Stimulated activated CD8-positive, alpha-beta memory T cell treated with anti-CD3 and anti-CD28 coated beads, Interleukin-2, amount 100 ng/mL, for 48 hours (primary cell): Measurements from ENCODE around the gene LRRN1.
"Not testable (repeated sequence)": the region's sequence is repeated elsewhere in the genome, so short reads cannot be mapped to it uniquely, and the experiment has no call there.

Experiments used
- DNase-seq, 2 donors: peaks; one replicate each; pipeline ENCODE4 v3.0.0-alpha.2; 2020; ENCODE audit warnings: low read depth in 2 of 2

The LRRN1 gene

DNA sequence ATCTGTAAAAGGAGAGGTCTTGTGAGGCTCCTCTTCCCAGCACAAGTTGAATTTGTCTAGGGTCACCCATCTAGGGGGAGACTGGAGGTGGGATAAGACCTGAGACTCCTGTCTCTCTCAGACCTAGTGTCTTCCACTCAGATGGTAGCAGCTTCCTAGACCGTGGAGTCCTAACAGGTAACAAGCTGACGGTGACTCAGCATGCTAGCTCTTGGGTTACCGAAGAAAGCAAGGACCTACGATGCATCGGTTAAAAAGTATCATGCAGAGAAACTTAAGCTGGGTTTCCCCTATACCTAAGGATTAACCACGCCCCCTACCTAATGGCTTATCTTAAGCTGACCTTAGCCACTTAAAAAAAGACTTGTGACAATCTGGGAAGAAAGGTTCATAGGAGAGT, 7.6 kb downstream of the LRRN1 start:
- no peak for DNase-seq

GRCh38 chr3:3813013-3813412, 13.8 kb downstream of the LRRN1 start:
- DNase-seq = no peak

DNA sequence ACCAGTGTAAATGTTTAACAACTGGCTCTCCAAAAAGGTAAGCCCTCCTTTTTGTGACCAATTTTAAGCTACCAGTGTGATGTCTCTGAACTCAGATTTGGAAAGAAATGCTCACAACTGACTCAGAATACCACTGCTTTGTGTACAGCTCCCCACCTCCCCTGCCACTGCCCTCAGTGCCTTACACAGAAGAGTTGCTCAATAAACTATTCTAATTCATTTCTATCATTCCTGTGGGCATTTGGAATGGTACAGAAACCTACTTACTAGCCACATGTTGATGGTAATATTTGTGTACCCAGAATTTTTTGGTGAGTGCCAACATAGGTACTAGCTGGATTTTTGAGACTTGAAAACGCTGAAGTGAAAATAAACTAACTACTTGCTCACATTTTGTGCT, 16.0 kb downstream of the LRRN1 start:
- no peak for DNase-seq

- DNase-seq = no peak
These were observed 16.8 kb downstream of the LRRN1 start for GRCh38 chr3:3816034-3816433.

DNA sequence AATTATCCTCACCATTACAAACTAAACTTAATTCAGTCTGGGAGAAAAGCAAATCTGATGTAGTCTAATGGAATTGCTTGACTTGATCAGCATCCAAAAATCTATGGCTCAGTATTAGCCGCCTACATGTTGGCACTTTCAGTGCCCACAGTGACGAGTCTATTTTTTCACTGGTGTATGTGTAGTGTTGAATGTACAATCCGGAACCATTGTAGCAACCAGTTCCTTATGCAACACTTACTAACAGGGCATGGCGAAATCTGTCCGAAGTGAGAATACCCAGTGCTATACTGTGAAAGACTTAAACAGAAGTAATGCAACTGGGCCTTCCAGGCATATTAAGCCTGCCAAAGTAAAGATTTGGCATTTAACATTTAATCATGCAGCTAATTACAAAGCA, 18.6 kb downstream of the LRRN1 start:
- DNase-seq = no peak

DNA sequence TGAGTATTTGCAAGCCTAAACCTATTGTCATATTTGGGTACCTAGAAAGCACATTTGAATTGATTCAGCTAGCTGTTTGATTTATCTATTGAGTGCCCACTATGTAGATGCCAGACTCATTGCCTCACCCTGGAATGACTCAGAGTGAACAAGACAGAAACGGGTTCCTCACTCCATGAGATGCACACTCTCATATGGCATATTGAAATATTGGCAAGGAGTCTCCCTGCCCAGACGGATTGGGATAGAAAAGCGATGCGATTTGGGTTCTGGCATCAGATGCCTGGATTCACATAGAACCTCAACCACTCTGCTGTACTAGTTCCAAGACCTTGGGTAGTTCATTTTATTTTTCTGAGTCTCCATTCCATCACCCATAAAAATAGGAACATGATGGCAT, 22.5 kb downstream of the LRRN1 start:
- DNase-seq = no peak

DNA sequence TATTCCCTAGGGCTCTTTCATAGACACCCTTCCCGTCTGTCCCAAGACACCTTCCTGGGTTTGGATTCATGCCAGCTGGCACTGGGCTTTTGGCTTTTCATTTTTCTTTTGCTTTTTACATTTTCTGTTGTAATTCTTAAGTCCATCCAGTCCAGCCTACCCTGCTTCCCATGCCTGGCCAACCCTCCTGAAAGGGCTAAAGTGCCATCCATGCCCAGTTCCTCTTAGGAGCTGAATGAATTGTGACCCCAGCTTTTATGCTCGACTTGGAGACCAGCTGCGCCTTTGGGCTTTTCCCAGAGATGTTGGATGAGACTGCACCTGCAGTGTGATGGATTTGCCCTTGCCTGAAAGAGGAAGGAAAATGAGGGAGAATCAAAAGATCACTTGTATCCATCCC, 25.8 kb downstream of the LRRN1 start:
- no peak for DNase-seq

GRCh38 chr3:3826521-3826920, 27.3 kb downstream of the LRRN1 start:
- DNase-seq = no peak

DNA sequence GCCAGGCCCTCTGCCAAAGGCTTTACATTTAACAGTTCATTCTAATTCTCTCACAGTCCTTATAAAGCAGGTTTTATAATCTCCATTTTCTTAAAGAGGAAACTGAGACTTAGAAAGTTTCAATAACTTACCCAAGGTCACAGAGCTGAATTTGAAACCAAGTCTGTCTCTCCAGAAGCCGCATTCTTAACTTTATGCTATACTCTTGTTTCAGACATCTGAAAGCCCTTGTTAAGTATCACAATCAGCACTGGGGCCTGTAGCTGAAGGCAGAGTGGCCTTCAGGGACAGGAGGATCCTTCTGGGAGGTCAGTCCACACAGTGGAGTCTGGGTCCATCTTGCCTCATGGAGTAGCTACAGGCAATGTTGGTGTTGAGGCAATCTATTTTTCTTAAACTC, 27.9 kb downstream of the LRRN1 start:
- DNase-seq = no peak

- DNase-seq = not testable (repeated sequence)
These were observed 29.2 kb downstream of the LRRN1 start for GRCh38 chr3:3828417-3828816.

DNA sequence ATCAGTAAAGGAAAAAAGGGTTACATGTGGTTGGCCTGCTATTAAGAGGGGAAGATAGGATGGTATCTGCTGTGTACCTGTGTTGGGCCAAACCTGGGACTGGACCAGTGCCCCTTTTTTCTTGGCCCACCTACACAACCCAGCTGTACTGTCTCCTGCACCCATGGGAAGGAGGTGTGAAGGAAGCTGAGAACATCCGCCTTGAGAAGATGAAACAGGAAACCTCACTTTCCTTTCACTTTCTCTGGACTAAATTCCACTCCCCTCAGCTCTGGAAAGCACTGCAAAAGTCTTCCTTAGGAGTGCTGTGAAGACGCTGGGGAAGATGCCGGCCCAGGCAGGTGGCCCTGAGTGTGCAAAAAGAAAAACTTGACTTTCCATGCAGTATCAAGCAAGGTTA, 37.6 kb downstream of the LRRN1 start:
- DNase-seq = no peak

DNA sequence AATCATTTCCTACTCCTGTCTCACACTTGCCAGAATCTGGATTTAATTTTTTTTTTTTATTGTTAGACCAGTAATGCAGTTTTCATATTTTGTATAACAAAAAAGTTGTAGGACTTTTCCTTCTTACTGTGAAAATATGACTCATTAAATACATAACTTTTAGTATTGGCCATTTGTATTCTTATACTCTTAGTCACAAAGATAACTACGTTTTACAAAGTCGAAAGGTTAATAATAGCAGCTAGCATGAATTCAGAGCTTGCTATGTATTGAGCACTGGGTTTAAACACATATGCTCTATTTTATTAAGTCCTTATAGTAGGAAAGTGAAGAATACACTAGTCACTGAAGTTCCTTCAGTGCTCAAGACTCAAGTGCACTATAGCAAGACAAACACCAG, 43.1 kb downstream of the LRRN1 start:
- DNase-seq = no peak

DNA sequence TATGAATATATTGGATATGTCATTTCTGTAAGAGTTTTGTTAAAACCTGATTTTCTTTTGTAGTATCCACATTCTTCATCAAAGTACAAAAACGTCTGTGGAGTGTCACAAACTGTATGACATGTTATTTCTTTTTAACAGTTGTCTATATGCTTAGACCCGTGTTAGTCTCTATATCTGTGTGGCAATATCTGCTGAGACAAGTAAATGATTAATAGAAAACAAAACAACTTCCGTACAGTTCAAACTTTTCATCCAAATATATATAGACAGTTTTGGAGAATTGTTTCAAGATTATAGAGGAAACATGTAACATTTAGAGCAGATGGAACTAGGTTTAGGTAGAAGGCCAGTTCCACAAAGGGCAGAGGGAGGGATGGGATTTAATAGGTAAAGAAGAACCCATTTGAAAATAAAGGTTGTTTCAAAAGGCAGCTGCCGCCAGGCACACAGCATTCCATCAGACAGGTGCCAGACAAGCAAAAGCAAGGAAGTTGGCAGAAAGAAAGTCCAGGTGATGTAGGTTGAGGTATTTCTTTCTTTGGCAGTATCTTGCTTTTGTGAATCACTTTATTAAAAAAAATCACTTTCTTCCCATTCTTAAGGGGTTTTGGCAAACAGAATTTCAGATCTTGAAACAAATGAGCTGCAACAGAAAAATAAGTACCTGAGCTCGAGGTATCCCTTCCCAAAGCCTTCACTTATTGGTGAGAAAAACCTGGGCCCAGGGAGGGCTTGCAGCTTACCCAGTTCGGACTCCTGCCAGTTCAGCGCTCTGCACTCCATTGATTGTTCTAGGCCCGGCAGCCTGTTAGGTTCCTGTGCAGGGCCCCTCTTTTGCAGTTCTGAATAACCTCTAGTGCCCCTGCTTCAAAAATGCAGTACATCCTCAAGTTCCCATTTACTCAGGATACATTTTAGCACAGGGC, 49.0 kb downstream of the LRRN1 start:
- DNase-seq = no peak

DNA sequence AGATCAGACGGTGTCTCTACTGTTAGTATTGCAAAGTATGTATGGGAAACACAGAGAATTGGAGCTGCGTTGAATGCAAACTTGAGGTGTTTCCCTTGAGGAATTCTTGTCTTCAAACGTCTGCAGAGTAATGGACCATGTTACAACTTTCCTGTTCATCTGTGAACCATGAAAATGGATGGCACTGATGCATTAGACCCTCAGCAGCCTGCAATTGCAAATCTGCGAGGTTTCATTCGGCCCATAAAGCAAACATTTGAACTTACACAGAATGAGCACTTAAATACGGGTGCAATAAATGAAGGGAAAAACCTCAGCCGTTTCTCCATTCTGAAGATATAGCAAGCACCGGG, 49.7 kb downstream of the LRRN1 start:
- DNase-seq = no peak

GRCh38 chr3:3851621-3852323, 52.5 kb downstream of the LRRN1 start:
- no peak for DNase-seq

DNA sequence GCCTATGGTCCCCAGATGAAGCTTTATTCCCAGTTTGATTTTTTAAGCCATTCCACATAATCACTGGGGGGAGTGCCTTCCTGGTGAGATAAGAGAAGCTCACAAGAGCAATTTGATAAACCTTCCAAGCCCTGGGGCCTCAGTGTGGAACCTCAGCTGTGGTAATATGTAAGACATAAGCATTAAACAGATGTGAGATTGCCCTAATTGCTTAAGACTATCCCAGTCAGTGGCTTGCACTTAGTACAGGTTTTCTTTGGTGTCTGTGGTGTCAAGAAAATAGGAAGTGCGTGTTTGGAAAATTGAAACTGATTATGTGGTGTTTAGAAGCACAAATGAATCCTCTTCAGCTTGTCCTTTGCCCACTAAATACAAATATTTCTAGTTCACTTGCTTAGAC, 54.3 kb downstream of the LRRN1 start:
- no peak for DNase-seq

GRCh38 chr3:3855056-3855455, 55.8 kb downstream of the LRRN1 start:
- no peak for DNase-seq

DNA sequence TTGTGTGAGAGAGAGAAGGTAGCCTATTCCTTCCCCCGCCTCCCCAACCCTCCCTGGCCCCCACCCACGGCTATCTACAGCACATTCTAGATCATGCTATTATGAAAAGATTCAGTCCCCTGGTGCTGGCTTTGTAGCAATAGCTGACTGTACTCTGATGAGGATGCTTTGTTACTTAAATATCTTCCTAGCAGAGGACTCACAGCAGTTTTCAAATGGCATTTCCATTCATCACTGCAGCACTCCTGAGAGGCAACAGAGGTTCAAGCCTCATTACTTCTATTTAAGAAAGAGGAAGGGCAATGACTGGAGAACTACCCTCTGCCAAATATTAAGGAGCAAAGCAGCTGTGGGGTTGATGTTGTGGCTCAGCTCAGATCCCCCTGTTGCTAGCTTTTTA, 61.0 kb downstream of the LRRN1 start:
- DNase-seq = no peak

DNA sequence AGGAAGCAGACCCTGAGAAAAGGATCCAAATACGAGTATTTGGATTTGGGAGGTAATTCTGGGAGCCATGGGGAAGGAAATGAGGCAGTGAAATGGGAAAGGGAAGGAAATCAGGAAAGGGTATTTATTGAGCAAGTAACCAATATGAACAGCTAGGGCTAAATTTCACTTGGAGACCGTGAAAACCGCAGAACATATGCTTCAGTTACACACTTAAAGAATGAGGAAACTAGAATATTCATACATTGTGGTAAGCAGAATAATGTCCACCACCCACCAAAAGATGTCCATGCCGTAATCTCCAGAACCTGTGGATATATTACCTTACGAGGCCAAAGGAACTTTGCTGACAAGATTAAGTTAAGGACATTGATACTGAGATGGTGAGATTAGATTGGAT, 63.3 kb downstream of the LRRN1 start:
- no peak for DNase-seq

DNA sequence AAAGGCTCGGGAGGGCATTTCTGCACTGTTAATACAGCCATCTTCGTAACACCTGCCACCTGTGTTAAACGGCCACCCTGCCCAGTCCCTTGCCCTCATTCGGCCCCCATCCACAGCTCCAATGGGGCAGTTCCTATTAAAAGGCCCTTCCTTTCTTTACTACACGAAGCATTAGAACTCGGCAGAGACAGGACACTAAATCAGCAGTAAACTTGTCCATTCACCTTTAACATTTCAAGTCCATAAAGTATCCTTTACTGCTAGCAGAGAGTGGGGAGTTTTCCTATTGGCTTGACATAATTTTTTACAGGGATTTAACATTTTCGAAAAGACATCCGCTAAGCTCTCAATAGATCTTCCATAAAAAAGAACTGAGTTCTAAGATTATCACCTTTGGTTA, 76.3 kb downstream of the LRRN1 start:
- no peak for DNase-seq

DNA sequence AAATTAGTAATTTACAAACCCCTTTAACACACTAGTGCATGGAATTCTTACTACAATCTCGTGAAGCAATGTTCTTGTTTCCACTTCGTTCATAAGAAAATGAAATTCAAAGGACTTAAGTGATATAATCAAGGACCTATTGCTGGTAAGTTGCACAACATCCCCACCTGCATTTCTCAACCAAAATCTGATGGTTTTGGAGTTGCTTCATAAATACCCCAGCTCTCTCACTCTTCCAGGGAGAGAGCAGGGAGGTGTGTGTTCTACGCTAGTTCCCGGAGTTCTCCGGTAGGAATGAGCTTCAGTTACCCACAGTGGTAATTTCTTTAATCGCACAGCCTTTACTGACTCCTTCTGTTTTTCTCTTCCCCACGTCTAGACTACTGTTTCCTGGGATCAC, 81.8 kb downstream of the LRRN1 start:
- no peak for DNase-seq

- DNase-seq = not testable (repeated sequence)
These were observed 88.1 kb downstream of the LRRN1 start for GRCh38 chr3:3887311-3887710.

- DNase-seq = no peak
These were observed 94.4 kb downstream of the LRRN1 start for GRCh38 chr3:3893590-3893989.
